Fibroblast of peridontal ligament (primary cell): ENCODE measurements around the gene CST3.

Experiments used
- DNase-seq: peaks from one replicate; pipeline ENCODE4 v3.0.0-alpha.2; 2010; ENCODE audit errors: extremely low read depth

Gene CST3

GRCh38 chr20:23602699-23603098 is 35.1 kb downstream of the CST3 start:
- no peak for DNase-seq

DNA sequence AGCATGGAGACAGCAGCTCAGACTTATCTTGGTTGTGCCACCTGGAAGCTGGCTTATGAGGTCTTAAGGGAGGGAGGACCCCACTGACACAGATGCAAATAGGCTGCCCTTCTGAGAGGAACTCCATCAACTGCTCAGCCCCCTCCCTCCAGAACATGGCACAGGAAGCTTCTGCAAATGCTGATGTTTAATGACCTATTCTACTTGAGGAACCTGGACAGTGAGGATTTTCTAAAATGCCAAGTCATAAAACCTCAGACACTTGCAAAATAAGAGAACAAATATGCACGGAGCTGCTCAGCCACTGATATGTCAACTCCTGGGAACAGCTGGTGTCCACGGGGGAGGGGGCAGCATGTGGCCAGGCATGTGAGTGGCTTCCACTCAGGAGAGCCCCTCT is 35.5 kb downstream of the CST3 start:
- no peak for DNase-seq

GRCh38 chr20:23601715-23602114 is 36.0 kb downstream of the CST3 start:
- DNase-seq, result no peak

GRCh38 chr20:23598481-23598880 is 39.3 kb downstream of the CST3 start:
- no peak for DNase-seq

- DNase-seq, result no peak
These were observed 41.0 kb downstream of the CST3 start for GRCh38 chr20:23596579-23597250.

- no peak for DNase-seq
These were observed 41.8 kb downstream of the CST3 start for GRCh38 chr20:23595941-23596340.

DNA sequence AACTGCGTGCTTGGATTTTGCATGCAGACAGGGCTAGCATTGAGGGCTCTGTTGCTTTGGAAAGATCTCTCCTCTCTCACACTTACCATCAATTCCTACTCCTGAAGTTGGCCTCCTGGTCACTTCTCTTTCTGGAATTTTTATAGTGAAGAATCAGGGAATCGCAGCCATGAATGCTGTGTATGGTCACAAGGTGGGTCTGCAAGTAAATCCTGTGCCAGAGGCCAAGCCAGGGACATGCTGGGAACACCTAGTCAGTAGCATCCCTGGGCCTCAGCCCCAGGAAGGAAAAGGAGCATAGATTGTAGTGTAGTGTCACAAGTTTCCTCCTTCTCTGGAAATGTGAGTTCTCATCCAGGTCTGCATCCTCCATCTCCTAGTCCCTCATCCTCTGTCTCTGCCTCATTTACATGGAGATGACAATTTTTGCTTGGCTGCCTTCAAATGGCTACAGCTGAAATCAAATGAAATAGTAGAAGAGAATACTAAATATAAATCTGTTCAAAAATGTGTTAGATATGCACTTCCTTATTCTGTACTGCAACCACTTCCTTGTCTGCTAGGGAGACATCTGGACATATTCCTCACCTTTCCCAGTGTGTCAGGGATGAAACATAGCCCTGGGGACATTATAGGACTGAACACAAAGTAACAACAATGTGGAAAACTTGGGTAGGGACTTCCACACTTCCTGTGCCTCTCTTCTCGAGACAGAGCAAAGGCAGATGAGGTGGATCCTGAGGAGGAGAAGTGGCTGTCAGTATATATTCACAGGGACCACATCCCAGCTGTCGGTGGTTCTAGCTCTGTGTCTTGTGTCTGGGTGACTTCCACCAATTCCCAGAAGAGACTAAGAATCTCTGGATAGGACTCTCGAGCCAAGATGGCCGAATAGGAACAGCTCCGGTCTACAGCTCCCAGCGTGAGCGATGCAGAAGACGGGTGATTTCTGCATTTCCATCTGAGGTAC is 49.0 kb downstream of the CST3 start:
- DNase-seq, result no peak

DNA sequence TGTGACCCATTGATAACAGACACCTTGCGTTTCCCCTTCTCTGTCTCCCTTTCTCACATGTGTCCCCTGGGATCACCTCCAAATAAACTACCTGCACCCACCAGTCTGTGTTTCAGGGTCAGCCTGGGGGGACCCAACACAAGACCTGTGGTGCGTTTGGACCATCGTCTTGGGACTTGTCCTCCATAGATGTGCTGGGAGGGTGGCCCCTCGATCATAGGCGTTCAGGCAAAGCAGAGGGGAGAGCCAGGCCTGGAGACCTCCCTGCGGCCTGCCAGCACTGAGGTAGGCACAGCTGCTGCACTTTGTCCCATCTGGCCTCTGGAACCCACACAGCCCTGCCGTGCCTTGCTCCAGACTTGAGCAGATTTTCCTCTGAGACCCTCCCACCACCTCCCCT is 50.1 kb downstream of the CST3 start:
- no peak for DNase-seq

DNA sequence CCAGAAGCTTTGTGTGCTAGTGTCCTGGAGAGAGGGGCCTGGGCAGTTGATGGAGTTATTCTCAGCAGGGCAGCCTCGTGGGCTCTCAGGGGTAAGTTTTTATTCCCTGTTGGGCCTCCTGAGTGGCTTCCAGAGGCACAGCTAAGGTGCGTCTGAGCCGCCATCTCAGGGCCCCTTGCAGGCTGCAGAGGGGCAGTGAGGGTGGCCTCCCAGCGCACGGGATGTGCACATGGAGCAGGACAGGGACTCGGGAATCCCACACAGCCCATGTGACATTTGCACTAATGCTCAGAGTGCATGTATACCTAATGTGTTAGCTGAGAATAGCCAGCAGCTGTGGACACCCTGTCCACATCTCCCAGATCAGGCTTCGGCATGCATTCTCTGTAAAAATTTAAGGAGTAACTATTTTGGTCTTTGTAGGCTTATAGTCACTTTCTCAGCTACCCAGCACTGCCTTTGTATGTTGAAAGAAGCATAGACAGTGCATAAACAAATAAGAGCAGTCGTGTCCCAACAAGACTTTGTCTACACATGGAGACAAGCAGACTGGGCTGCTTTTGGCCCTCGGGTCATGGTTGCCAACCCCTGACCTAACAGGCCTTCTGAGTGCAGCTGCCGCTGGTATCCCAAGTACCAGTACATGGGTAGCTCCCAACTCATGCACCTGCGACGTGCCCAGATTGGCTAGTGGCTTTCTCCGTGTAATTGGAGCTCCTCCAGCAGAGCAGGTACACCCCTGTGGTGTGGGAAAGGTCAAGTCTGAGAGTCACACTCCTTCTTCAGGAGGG is 50.8 kb downstream of the CST3 start:
- no peak for DNase-seq

DNA sequence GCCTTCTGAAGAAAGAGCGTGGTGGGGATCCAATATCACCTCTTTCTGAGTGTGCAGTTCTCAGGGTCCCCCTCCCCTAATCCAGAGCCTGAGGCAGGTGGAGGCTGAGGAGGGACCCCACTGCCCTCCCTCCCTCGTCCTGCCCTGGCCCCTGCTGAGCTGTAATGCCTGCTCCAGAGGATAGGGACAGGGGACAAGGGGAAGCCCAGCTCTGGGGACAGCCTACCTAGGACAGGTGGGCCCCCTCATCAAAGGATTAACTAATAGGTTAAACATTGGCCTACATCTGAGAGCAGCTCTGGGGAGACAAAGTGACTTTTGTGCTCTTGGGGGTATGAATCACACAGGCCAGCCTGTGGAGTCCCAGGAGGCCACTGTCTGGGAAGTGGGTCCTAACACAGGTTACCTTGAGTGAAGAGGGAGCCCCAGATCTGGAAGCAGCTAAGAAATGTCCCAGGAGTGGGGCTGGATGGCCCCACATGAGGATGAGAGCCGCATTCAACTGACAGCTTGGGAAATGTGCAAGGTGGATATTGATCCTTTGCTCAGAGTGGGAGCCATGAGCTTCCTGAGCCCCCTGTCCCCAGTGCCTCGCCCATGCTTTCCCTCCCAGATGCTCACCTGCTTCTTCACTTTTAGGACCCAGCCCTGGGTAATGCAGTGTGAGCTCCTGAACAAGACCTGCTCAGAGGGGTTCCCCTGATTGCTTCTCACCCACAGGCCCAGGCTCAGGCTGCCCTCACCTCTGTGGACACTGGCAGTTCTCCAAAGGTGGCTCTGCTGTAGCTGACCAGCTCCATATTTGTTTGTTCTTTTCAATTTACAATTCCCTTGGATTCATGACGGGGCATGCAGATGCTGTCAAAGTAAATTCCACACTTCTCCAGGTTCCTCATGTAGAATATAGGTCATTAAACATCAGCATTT is 51.7 kb downstream of the CST3 start:
- DNase-seq, result no peak

GRCh38 chr20:23585449-23585807 is 52.3 kb downstream of the CST3 start:
- no peak for DNase-seq

GRCh38 chr20:23584434-23585199 is 53.1 kb downstream of the CST3 start:
- no peak for DNase-seq
